Choroid plexus epithelial cell (primary cell): ENCODE data around the gene ENTPD5.
"Not testable (repeated sequence)": the region's sequence is repeated elsewhere in the genome, so short reads cannot be mapped to it uniquely, and the experiment has no call there.

ENCODE experiments used
- DNase-seq: peaks from one replicate; pipeline ENCODE4 v3.0.0-alpha.2; 2010; ENCODE audit warnings: low read depth
- H3K4me3 ChIP-seq: 2 replicates; pipeline ENCODE4 v1.5.1; 2011; ENCODE audit warnings: low read depth, mild to moderate bottlenecking, control low read depth, low read length, moderate library complexity
- TF ChIP-seq, protein P1 (sequence below): conservative IDR thresholded peaks from 2 replicates; pipeline ENCODE4 v1.5.1; 2011; ENCODE audit warnings: low read depth, mild to moderate bottlenecking, control low read depth, inconsistent platforms, low read length, moderate library complexity

ENTPD5 gene

DNA sequence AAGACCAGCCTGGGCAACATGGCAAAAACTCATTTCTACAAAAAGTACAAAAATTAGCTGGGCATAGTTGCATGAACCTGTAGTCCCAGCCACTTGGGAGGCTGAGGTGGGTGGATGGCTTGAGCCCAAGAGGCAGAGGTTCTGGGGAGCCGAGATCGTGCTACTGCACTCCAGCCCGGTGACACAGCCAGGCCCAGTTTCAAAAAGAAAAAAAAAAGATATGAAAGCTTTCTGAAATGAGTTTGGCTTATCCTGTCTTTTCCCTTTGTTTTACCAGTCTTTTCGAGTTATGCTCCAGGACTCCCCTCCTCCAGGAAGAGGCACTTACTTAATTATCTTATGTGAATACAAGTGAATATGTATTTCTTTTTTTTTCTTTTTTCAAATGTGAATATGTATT is 3.3 kb upstream of the ENTPD5 start:
- no peak for DNase-seq
- H3K4me3 ChIP-seq = no peak overlapping the region
- TF ChIP-seq, protein P1, sequence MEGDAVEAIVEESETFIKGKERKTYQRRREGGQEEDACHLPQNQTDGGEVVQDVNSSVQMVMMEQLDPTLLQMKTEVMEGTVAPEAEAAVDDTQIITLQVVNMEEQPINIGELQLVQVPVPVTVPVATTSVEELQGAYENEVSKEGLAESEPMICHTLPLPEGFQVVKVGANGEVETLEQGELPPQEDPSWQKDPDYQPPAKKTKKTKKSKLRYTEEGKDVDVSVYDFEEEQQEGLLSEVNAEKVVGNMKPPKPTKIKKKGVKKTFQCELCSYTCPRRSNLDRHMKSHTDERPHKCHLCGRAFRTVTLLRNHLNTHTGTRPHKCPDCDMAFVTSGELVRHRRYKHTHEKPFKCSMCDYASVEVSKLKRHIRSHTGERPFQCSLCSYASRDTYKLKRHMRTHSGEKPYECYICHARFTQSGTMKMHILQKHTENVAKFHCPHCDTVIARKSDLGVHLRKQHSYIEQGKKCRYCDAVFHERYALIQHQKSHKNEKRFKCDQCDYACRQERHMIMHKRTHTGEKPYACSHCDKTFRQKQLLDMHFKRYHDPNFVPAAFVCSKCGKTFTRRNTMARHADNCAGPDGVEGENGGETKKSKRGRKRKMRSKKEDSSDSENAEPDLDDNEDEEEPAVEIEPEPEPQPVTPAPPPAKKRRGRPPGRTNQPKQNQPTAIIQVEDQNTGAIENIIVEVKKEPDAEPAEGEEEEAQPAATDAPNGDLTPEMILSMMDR = no peak

DNA sequence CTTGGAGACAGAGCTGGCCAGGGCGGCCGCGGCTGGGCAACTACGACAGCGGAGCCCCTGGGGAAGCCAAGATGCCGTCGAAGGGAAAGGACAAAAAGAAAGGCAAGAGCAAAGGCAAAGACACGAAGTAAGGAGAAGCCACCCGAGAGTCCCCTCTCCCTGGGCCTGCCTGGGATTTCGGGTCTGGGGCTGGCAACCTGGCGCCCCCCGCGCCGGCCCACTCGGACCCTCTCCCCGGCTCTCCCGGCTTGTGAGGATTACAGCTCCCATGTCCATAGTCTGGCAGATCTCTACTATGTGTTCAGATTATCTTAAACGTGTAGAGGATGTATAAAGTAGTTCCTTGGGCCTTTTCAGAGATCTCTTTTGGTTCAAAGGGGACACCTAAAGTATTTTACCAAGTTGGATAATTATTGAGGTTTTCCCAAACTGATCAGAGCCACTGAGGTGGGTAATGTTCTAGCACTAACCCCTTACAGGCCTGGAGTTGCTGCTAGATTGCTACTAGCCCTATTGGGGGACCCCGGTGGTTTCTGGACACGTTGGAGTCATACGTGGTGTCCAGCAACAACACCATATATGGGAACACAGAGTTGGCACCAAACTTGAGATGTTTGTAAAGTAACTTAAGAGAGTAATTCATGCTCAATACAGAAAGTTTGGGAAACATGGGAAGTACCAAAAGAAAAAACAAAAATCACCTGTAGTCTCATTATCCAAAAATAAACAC is 485 bp upstream of the ENTPD5 start:
- TF ChIP-seq, protein P1 = no peak
- DNase-seq = peak; percentile 76
- peak overlapping the region; percentile 92 for H3K4me3 ChIP-seq

DNA sequence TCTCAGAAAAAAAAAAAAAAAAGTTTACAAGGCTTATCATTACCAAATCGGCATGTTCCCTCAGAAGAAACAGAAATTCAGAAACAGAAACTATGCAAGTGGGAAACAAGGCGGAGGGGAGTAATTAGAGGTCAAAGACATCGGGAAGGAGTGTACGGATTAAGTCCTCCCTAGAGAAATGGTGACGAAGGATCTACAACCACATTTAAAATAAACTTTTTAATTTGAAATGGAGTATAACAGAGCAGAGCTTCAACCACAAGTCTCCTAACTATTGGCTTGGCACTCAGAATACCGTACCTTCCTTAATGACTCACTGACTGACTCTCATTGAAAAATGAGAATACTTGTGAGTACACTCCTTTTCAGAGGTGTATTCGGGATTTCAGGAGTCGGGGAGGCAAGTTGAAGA is 908 bp downstream of the ENTPD5 start:
- DNase-seq = peak; percentile 73
- H3K4me3 ChIP-seq = peak overlapping the region; percentile 92
- TF ChIP-seq, protein P1 = no peak

DNA sequence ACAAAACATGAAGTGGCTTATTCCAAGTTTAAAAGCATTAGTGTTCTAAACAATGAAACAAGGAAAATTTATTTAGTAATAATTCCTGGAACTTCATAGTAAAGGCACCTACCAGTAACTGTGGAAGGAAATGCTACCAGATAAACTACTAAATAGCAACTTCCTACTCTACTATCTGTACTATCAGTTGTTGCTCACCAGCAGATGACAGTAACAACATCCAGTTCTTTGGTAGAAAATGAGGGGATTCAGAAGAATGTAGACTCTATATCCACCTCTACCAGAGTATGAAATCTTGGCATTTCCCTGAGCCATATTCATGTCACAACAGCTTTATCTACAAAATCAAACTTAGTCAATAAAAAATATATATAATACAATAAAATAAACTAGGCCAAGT is 3.1 kb downstream of the ENTPD5 start:
- DNase-seq = no peak

DNA sequence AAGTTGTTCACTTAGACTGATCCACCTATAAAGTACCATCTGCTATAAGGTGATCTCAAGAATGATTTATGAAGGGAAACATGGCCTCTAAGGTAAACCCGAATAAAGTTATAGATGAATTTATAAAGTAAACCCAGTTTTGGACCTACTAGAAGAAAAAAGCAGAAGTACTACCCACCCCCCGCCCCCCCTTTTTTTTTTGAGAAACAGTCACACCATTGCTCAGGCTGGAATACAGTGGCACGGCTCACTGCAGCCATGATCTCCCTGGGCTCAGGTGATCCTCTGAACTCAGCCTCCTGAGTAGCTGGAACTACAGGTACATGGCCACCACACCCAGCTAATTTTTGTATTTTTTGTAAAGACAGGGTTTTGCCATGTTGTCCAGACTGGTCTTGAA is 3.9 kb downstream of the ENTPD5 start:
- DNase-seq = no peak
- TF ChIP-seq, protein P1 = no peak
- H3K4me3 ChIP-seq = no peak overlapping the region

More for the DNA sequence above, 3.1 kb downstream of the ENTPD5 start:
- TF ChIP-seq, protein P1 = no peak
- no peak overlapping the region for H3K4me3 ChIP-seq

DNA sequence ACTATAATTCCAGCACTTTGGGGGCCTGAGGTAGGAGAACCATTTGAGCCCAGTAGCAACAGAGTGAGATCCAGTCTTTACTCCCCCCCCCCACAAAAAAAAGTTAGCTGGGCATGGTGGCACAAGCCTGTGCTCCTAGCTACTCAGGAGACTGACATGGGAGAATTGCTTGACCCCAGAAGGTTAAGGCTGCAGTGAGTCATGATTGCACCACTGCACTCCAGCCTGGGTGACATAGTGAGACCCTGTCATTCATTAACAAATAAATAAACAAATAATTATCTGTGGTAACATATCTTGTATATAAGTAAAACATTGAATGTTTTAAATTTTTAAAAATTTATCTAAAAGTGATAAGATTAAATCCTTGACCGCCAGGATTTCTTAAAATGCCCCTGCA is 4.8 kb downstream of the ENTPD5 start:
- no peak overlapping the region for H3K4me3 ChIP-seq
- TF ChIP-seq, protein P1 = no peak
- DNase-seq = peak; percentile 25

DNA sequence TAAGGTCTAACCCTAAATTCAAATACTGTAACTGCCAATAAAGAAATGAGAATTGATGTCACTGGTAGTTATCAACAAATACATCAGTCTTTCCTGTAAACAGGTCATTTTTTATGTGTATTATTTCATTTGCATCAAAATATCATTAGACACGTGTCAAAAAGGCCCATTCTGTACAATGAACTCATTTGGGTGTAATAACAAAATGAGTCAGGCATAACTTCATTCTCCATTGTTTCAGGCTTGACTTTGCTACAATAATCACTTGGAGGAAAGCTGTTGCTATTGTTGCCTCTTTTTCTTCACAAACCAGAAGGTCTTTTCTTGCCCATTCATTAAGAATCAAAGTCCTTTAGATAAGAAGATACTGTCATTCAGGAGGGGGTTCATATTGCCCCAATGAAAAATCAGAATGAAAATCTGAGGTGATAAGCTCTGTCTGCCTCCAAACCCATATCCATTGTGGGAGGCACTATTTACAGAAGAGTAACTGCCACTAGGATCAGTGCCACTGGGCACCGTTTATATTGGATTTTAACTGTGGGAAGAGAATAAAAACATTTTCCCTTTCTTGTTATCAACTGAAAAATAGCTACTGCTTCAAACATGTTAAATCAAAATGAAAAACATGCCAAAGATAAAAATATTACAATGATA is 10.1 kb downstream of the ENTPD5 start:
- TF ChIP-seq, protein P1 = no peak
- no peak overlapping the region for H3K4me3 ChIP-seq
- DNase-seq = no peak

DNA sequence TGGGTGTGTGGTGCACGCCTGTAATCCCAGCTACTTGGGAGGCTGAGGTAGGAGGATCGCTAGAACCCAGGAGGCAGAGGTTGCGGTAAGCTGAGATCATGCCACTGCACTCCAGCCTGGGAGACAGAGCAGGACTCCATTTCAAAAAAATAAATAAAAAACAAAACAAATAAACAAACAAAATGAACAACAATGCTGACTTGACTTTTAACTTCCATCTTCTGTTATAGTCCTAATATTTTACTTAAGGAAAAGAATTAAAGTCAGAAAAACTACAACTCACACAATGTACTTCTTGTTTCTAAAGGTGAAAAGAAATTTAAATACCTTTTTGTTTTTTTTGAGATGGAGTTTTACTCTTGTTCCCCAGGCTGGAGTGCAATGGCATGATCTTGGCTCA is 13.4 kb downstream of the ENTPD5 start:
- DNase-seq, H3K4me3 ChIP-seq: not testable (repeated sequence)
